DOHH2 (cell line): ENCODE measurements around the gene SPNS2.

Experiments
- H3F3A ChIP-seq: fragments of 200-600 bp; sonication (generic), shearing (Covaris generic); 2 replicates; pipeline ENCODE4 v1.6.0; 2016; ENCODE audit warnings: antibody characterized with exemption, mild to moderate bottlenecking; ENCODE audit not compliant: control insufficient read depth, insufficient read depth
- H3K27ac ChIP-seq: fragments of 200-600 bp; sonication (generic); 2 replicates; pipeline ENCODE4 v1.5.1; 2014; ENCODE audit warnings: low read depth, mild to moderate bottlenecking, low read length, moderate library complexity
- H3K27me3 ChIP-seq: fragments of 200-600 bp; sonication (generic); 2 replicates; pipeline ENCODE4 v1.6.1; 2014; ENCODE audit warnings: mild to moderate bottlenecking, low read length, mixed read lengths; ENCODE audit not compliant: control insufficient read depth
- H3K36me3 ChIP-seq: fragments of 200-600 bp; sonication (generic); 2 replicates; pipeline ENCODE4 v1.6.1; 2014; ENCODE audit warnings: mild to moderate bottlenecking, low read length, moderate library complexity, mixed read lengths; ENCODE audit not compliant: control insufficient read depth
- H3K4me1 ChIP-seq: fragments of 200-600 bp; sonication (generic); 2 replicates; pipeline ENCODE4 v1.6.1; 2014; ENCODE audit warnings: mild to moderate bottlenecking, low read length, mixed read lengths; ENCODE audit not compliant: control insufficient read depth
- H3K4me2 ChIP-seq: fragments of 200-600 bp; sonication (generic); 2 replicates; pipeline ENCODE4 v1.6.0; 2014; ENCODE audit warnings: mild to moderate bottlenecking, low read length, moderate library complexity
- H3K4me3 ChIP-seq: fragments of 200-600 bp; sonication (generic); 2 replicates; pipeline ENCODE4 v1.5.1; 2014; ENCODE audit warnings: mild to moderate bottlenecking, low read length, mixed read lengths
- H3K79me2 ChIP-seq: fragments of 200-600 bp; sonication (generic); 2 replicates; pipeline ENCODE4 v1.6.1; 2014; ENCODE audit warnings: mild to moderate bottlenecking, low read length, mixed read lengths; ENCODE audit not compliant: control insufficient read depth
- H3K9me2 ChIP-seq: fragments of 200-600 bp; sonication (generic); replicated peaks from 2 replicates; pipeline ENCODE4 v1.6.1; 2014; ENCODE audit warnings: mild to moderate bottlenecking, low read length, mixed read lengths; ENCODE audit not compliant: control insufficient read depth
- H3K9me3 ChIP-seq: fragments of 200-600 bp; sonication (generic); 2 replicates; pipeline ENCODE4 v1.6.1; 2014; ENCODE audit warnings: antibody characterized with exemption, low read length, mixed read lengths; ENCODE audit not compliant: control insufficient read depth, insufficient read depth
- H4K20me1 ChIP-seq: fragments of 200-600 bp; sonication (generic); 2 replicates; pipeline ENCODE4 v1.6.0; 2014; ENCODE audit warnings: low read depth, mild to moderate bottlenecking, antibody characterized with exemption, low read length, moderate library complexity; ENCODE audit not compliant: control insufficient read depth, insufficient read depth
- CTCF ChIP-seq: fragments of 200-600 bp; sonication (generic); IDR thresholded peaks from one replicate; pipeline ENCODE4 v1.5.1; 2014; ENCODE audit warnings: antibody characterized with exemption, mild to moderate bottlenecking, low read depth, low read length; ENCODE audit not compliant: poor library complexity, severe bottlenecking
- EZH2phosphoT487 ChIP-seq: fragments of 200-600 bp; sonication (generic); IDR thresholded peaks from 2 replicates; pipeline ENCODE4 v1.6.1; 2017; ENCODE audit warnings: borderline replicate concordance, mild to moderate bottlenecking, antibody characterized with exemption, low read length, moderate library complexity, mixed read lengths

SPNS2 gene

GRCh38 chr17:4553669-4554068, 55.0 kb downstream of the SPNS2 start:
- TF ChIP-seq EZH2phosphoT487 (no peak), CTCF (no peak)
- Histone ChIP-seq H3K27ac (no peak overlapping the region), H3K36me3 (peaks cover 64% of the 10 kb centered on the region), H3K9me3 (no peaks in the 10 kb centered on the region), H3K79me2 (peaks cover 59% of the 10 kb centered on the region), H3F3A (no peaks in the 10 kb centered on the region), H3K4me2 (peak overlapping the region; percentile 79), H3K4me1 (peaks cover 20% of the 10 kb centered on the region), H3K4me3 (peak overlapping the region; percentile 94), H4K20me1 (no peaks in the 10 kb centered on the region), H3K9me2 (no peaks in the 10 kb centered on the region), H3K27me3 (no peaks in the 10 kb centered on the region)

DNA sequence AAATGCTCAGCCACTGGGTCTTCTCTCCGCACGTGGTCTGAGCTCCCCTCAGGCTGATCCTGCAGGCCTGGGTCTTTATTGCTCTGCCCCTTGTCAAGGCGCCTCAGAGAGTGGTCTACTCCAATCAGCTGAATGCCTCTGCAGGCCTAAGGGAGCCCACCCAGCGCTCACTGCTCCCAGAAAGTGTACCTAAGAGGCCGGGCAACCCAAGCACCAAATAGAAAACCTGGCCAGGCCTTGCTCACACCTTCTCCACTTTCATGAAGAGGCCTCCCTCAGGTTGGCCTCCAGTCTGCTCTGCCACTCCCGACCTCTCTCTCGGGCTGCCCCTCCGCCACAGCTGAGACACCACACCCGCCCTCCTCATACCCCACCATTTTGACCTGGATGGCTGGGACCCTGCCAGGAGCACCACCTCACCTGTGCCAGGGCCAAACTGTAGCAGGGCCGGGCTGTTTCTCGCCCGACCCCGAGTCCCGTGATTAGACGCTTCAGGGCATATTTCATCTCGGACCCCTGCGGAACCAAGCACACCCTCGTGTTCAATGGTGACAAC, 55.8 kb downstream of the SPNS2 start:
- Histone ChIP-seq H3K9me2 (no peaks in the 10 kb centered on the region), H3F3A (no peaks in the 10 kb centered on the region), H3K27me3 (no peaks in the 10 kb centered on the region), H3K27ac (peak overlapping the region; percentile 51), H3K4me3 (peak overlapping the region; percentile 94), H4K20me1 (no peaks in the 10 kb centered on the region), H3K36me3 (peaks cover 56% of the 10 kb centered on the region), H3K4me2 (peak overlapping the region; percentile 79), H3K9me3 (no peaks in the 10 kb centered on the region), H3K79me2 (peaks cover 59% of the 10 kb centered on the region), H3K4me1 (peaks cover 20% of the 10 kb centered on the region)
- TF ChIP-seq CTCF (no peak), EZH2phosphoT487 (no peak)

- Histone ChIP-seq H3K9me3 (no peaks in the 10 kb centered on the region), H3K27me3 (no peaks in the 10 kb centered on the region), H3K4me2 (peak within 1 kb of the TSS; percentile 79), H3K9me2 (no peaks in the 10 kb centered on the region), H3K79me2 (peaks cover 54% of the 10 kb centered on the region), H3K4me1 (peaks cover 20% of the 10 kb centered on the region), H4K20me1 (no peaks in the 10 kb centered on the region), H3K36me3 (peaks cover 49% of the 10 kb centered on the region), H3F3A (no peaks in the 10 kb centered on the region), H3K27ac (peak within 1 kb of the TSS; percentile 51), H3K4me3 (peak within 1 kb of the TSS; percentile 94)
- no peak for TF ChIP-seq CTCF
- TF ChIP-seq EZH2phosphoT487, result no peak
Observed at GRCh38 chr17:4554997-4555799, 56.5 kb downstream of the SPNS2 start, which contains the start of gene MYBBP1A. Gene MYBBP1A (minus strand): TSS chr17:4555384. CDS start chr17:4555324, 60 bp downstream.
